ENCODE data around the gene TRIM66. TPM values are rescaled to one million over a fixed set of nuclear protein-coding genes. Genes with fewer than 3 reads are reported as not detected.

Gene TRIM66
- total and polyA plus RNA-seq, 9 of the 15 experiments (the other 6 are each of a cell fraction or from before 2014, with no cell fraction given): 1.1 to 7.3 (median 4.9) TPM

DNA sequence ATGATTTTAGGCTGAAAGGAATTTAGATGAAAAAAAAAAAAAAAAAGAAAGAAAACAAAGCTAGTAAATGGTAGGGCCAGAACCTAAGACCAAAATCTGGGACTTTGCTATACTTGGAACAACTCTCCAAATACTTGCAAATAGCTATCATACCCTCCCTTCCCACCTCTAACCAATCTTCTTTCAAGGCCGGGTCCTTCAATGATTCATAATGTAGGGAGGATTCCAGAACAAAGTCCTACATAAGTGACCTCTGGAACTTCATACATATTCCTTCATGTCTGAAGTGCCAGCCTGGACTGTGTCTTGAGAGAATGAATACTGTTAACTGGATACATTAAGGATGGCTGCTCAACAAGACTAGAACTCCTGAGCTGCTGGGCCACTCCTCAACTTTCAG, 98.4 kb downstream of the TRIM66 start:
- WGBS (ENCODE audit: insufficient coverage, low coverage, missing lambda C conversion rate): 0% methylated on average over 1 of the region's 1 CpG
- POLR2A ChIA-PET: interaction anchor here (0.6 kb wide), 1 partner anchor 485 kb away, joined by 3 read pairs; no protein-coding TSS in a partner anchor
- H3K36me3 ChIP-seq (ENCODE audit: control insufficient read depth, insufficient read depth, low read length): no peaks in the 10 kb centered on the region
- no peaks in the 10 kb centered on the region for H3K9me3 ChIP-seq (replicated peaks; ENCODE audit: control insufficient read depth, insufficient read depth, low read depth, low read length)
- DNase-seq (ENCODE audit: extremely low read depth in 1 of 4, low spot score in 3 of 4) (no peak), ATAC-seq (no peak), FAIRE-seq (no peak)
- no peaks in the 10 kb centered on the region for H4K20me1 ChIP-seq (replicated peaks; ENCODE audit: control insufficient read depth, insufficient read depth, low read length)
- H3K79me2 ChIP-seq (ENCODE audit: control insufficient read depth, insufficient read depth, low read length): no peaks in the 10 kb centered on the region
- H3K4me1 ChIP-seq (replicated peaks in 1 of 2; ENCODE audit: control insufficient read depth in 2 of 2, insufficient read depth in 2 of 2, low read length in 2 of 2): no peaks in the 10 kb centered on the region
- BruUV-seq (replicated peaks): no TSS peak
- in situ Hi-C loops (cut with MboI) (no loop called here), intact Hi-C loops (cut with micrococcal nuclease) (no loop called here)
- H3K27ac ChIP-seq (ENCODE audit: extremely low read depth, low read depth, low read length): no peak overlapping the region
- TF ChIP-seq SIN3B (IDR thresholded peaks at IDR 0.05; ENCODE audit: low read depth): no peak
- no peak for TF ChIP-seq MAFF (IDR thresholded peaks at IDR 0.05; ENCODE audit: low read length)
- TF ChIP-seq, protein P1, sequence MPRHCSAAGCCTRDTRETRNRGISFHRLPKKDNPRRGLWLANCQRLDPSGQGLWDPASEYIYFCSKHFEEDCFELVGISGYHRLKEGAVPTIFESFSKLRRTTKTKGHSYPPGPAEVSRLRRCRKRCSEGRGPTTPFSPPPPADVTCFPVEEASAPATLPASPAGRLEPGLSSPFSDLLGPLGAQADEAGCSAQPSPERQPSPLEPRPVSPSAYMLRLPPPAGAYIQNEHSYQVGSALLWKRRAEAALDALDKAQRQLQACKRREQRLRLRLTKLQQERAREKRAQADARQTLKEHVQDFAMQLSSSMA (CRISPR knock-in tag; IDR thresholded peaks at IDR 0.05): no peak
- TF ChIP-seq, protein P2, sequence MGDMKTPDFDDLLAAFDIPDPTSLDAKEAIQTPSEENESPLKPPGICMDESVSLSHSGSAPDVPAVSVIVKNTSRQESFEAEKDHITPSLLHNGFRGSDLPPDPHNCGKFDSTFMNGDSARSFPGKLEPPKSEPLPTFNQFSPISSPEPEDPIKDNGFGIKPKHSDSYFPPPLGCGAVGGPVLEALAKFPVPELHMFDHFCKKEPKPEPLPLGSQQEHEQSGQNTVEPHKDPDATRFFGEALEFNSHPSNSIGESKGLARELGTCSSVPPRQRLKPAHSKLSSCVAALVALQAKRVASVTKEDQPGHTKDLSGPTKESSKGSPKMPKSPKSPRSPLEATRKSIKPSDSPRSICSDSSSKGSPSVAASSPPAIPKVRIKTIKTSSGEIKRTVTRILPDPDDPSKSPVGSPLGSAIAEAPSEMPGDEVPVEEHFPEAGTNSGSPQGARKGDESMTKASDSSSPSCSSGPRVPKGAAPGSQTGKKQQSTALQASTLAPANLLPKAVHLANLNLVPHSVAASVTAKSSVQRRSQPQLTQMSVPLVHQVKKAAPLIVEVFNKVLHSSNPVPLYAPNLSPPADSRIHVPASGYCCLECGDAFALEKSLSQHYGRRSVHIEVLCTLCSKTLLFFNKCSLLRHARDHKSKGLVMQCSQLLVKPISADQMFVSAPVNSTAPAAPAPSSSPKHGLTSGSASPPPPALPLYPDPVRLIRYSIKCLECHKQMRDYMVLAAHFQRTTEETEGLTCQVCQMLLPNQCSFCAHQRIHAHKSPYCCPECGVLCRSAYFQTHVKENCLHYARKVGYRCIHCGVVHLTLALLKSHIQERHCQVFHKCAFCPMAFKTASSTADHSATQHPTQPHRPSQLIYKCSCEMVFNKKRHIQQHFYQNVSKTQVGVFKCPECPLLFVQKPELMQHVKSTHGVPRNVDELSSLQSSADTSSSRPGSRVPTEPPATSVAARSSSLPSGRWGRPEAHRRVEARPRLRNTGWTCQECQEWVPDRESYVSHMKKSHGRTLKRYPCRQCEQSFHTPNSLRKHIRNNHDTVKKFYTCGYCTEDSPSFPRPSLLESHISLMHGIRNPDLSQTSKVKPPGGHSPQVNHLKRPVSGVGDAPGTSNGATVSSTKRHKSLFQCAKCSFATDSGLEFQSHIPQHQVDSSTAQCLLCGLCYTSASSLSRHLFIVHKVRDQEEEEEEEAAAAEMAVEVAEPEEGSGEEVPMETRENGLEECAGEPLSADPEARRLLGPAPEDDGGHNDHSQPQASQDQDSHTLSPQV (IDR thresholded peaks at IDR 0.05): no peak
- TF ChIP-seq SMAD2 (IDR thresholded peaks at IDR 0.05; ENCODE audit: low read depth, low read length): no peak
- no peak for TF ChIP-seq HDAC6 (IDR thresholded peaks at IDR 0.05; ENCODE audit: low read depth, low read length)
- TF ChIP-seq TOE1 (IDR thresholded peaks at IDR 0.05; ENCODE audit: borderline replicate concordance): no peak
- no peak for TF ChIP-seq TOE1 (CRISPR knock-in tag; IDR thresholded peaks at IDR 0.05; ENCODE audit: borderline replicate concordance, low read depth)
- no peak for TF ChIP-seq ZNF24 (IDR thresholded peaks at IDR 0.05)
- no peak for TF ChIP-seq ATF1 (CRISPR knock-in tag; IDR thresholded peaks at IDR 0.05)
- TF ChIP-seq ATF1 (tag; IDR thresholded peaks at IDR 0.05): no peak
- no peak for TF ChIP-seq ILK (tag; IDR thresholded peaks at IDR 0.05; ENCODE audit: borderline replicate concordance, low read depth)
- TF ChIP-seq ZNF354B (CRISPR knock-in tag; IDR thresholded peaks at IDR 0.05): no peak
- TF ChIP-seq ZNF766 (CRISPR knock-in tag; conservative IDR thresholded peaks at IDR 0.05): no peak
- TF ChIP-seq KAT8 (IDR thresholded peaks at IDR 0.05; ENCODE audit: low read depth): no peak
- TF ChIP-seq FOXA1 (IDR thresholded peaks at IDR 0.05; ENCODE audit: borderline replicate concordance): no peak
- TF ChIP-seq MEF2A (IDR thresholded peaks at IDR 0.05; ENCODE audit: control insufficient read depth, low read depth, low read length): no peak
- no peak for TF ChIP-seq RBM15 (IDR thresholded peaks at IDR 0.05; ENCODE audit: insufficient read depth, low read length)
- TF ChIP-seq ZNF263 (CRISPR knock-in tag; IDR thresholded peaks at IDR 0.05; ENCODE audit: borderline replicate concordance): no peak
- TF ChIP-seq CREBBP (IDR thresholded peaks at IDR 0.05; ENCODE audit: low read depth, low read length): no peak
- no peaks in the 10 kb centered on the region for H3K9me1 ChIP-seq (ENCODE audit: control insufficient read depth, insufficient read depth, low read length)
- H3K9ac ChIP-seq (ENCODE audit: insufficient read depth in 1 of 2, low read depth in 2 of 2, low read length in 2 of 2): no peak overlapping the region
- H3K4me2 ChIP-seq (ENCODE audit: insufficient read depth, low read length): no peak overlapping the region
- H3K27me3 ChIP-seq (ENCODE audit: control insufficient read depth in 2 of 2, insufficient read depth in 2 of 2, low read length in 2 of 2): no peaks in the 10 kb centered on the region; a peak in 1 of 5 replicates
- no peak overlapping the region for H2AFZ ChIP-seq (ENCODE audit: low read depth, low read length)
- no peak overlapping the region for H3K4me3 ChIP-seq
- CTCF ChIA-PET (ENCODE audit: low intra/inter-chr PET ratio): no interaction called here

Data from K562 (cell line).